H1 (cell line): ENCODE results near the gene NCR2. TPM values are rescaled to one million over a fixed set of nuclear protein-coding genes. Genes with fewer than 3 reads are reported as not detected.

Experiments
- FOSL1 ChIP-seq: IDR thresholded peaks from 2 replicates; pipeline ENCODE4 v1.6.1; 2011; ENCODE audit warnings: mild to moderate bottlenecking, low read depth, low read length, moderate library complexity; ENCODE audit not compliant: insufficient read depth
- polyA plus RNA-seq, 7 experiments: library from polyadenylated mRNA; depleted of rRNA in 3 of 7; stranded (reverse) in 5 of 7; unstranded in 2 of 7; fragments of >200 nt in 5 of 7; fragments of 200-250 nt in 2 of 7; gene quantifications; 1 replicate in 5 of 7; 2 replicates in 1 of 7; 4 replicates in 1 of 7; pipeline versions ENCODE4 v1.2.1 to v1.2.3, GENCODE V29; 2011 to 2013; ENCODE audit warnings: missing spikeins in 2 of 7, mixed read lengths in 2 of 7
- total RNA-seq: library from RNA; stranded (reverse); fragmentation: NEBNext Ultra II Directional; extraction: Animal tissue kit (Norgen Biotek cat#: 25700); gene quantifications from 2 replicates; pipeline ENCODE4 v1.2.1, GENCODE V29; 2021

Gene NCR2
- total and polyA plus RNA-seq, 2 of the 8 experiments (the other 6 are each of a cell fraction or from before 2014, with no cell fraction given) = not detected

DNA sequence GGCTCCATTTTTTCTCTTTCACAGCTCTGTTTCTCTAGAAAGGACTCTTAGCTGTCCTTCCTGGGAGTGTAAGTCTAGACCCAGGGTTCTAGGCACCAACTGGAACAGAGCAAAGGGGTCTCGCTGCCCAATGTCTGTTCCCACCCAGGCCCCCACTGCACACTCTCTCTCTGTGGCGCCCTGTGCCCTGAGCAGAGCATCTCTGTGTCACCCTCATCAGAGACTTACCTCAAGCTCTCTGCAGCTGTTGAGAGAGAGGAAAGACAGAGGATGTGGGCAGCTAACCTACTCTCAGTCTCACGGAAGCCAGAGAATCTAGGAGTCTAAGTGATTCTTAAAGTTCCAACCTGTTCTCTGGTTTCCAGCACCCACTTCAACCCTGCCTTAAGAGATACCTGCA is 9.5 kb downstream of the NCR2 start (continued):
- TF ChIP-seq FOSL1 = no peak
- TF ChIP-seq, all 59 proteins: peak for 0
